Tibial artery (tissue), 4 donors: ENCODE results near the gene COMP.
"Not testable (repeated sequence)": the region's sequence is repeated elsewhere in the genome, so short reads cannot be mapped to it uniquely, and the experiment has no call there.

ENCODE experiments used
- DNase-seq, 2 donors: peaks; one replicate each; pipeline ENCODE4 v3.0.0-alpha.2; 2019
- H3K27ac ChIP-seq, 2 donors: fragments of 200-600 bp; sonication (generic) in 1 of 2; 1 replicate in 1 of 2; 2 replicates in 1 of 2; pipeline ENCODE4 v1.5.1; 2018 to 2019; ENCODE audit warnings: mild to moderate bottlenecking in 1 of 2
- H3K27me3 ChIP-seq, 2 donors: fragments of 200-600 bp; sonication (generic) in 1 of 2; one replicate each; pipeline versions ENCODE4 v1.5.1 to v1.6.0; 2016 to 2019
- H3K36me3 ChIP-seq, 3 donors: fragments of 200-600 bp; sonication (generic) in 2 of 3; one replicate each; pipeline ENCODE4 v1.5.1; 2016 to 2019; ENCODE audit warnings: mild to moderate bottlenecking in 2 of 3
- H3K4me1 ChIP-seq, 4 donors: fragments of 200-600 bp; sonication (generic) in 2 of 4; 1 replicate in 3 of 4; 2 replicates in 1 of 4; pipeline ENCODE4 v1.5.1; 2016 to 2019
- H3K4me3 ChIP-seq, 2 donors: fragments of 200-600 bp; sonication (generic) in 1 of 2; 1 replicate in 1 of 2; 2 replicates in 1 of 2; pipeline ENCODE4 v1.5.1; 2018 to 2019; ENCODE audit warnings: mild to moderate bottlenecking in 2 of 2
- H3K9me3 ChIP-seq, 3 donors: fragments of 200-600 bp; sonication (generic) in 1 of 3; one replicate each; pipeline ENCODE4 v1.5.1; 2016 to 2019
- intact Hi-C: fragments of 100-400 bp; cut with DNase I; formaldehyde crosslinking; loops from one replicate; pipeline ENCODE4 v1.15.0; 2023; ENCODE audit warnings: low total_unique reads
- TF ChIP-seq, protein P1 (sequence below), 2 experiments: fragments of 200-600 bp in 1 of 2; fragments of 450-650 bp in 1 of 2; IDR thresholded peaks; one replicate each; pipeline ENCODE4 v1.5.1; 2017 to 2019; ENCODE audit warnings: antibody characterized with exemption in 2 of 2, mild to moderate bottlenecking in 1 of 2, moderate library complexity in 1 of 2

The COMP gene

DNA sequence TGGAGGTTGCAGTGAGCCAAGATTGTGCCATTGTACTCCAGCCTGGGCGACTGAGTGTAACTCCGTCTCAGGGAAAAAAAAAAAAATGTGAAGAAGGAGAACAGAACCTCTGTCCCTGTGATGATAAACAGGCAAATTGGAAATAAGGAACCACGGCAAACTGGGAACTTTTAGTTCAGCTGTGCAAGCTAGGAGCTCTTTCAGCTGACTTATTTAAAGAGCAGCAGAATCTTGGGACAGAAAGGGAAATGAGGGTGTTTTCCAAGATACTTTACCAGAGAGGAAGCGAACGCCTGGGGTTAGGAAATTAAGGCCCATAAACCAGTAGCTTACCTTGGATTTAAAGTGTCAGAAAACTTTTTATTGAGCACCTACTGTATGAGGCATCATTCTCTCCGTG is 37.7 kb upstream of the COMP start:
- no peaks in the 10 kb centered on the region for H3K36me3 ChIP-seq
- TF ChIP-seq, protein P1, sequence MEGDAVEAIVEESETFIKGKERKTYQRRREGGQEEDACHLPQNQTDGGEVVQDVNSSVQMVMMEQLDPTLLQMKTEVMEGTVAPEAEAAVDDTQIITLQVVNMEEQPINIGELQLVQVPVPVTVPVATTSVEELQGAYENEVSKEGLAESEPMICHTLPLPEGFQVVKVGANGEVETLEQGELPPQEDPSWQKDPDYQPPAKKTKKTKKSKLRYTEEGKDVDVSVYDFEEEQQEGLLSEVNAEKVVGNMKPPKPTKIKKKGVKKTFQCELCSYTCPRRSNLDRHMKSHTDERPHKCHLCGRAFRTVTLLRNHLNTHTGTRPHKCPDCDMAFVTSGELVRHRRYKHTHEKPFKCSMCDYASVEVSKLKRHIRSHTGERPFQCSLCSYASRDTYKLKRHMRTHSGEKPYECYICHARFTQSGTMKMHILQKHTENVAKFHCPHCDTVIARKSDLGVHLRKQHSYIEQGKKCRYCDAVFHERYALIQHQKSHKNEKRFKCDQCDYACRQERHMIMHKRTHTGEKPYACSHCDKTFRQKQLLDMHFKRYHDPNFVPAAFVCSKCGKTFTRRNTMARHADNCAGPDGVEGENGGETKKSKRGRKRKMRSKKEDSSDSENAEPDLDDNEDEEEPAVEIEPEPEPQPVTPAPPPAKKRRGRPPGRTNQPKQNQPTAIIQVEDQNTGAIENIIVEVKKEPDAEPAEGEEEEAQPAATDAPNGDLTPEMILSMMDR (IDR thresholded peaks at IDR 0.05) = no peak
- peaks cover 0 to 10% (median 8%) of the 10 kb centered on the region in 3 donors for H3K9me3 ChIP-seq
- no peak overlapping the region for H3K27ac ChIP-seq
- no peak for DNase-seq
- peaks cover 0 to 17% (median 8%) of the 10 kb centered on the region in 4 donors for H3K4me1 ChIP-seq
- H3K4me3 ChIP-seq = no peak overlapping the region
- no peaks in the 10 kb centered on the region for H3K27me3 ChIP-seq
- intact Hi-C loops = no loop called here

DNA sequence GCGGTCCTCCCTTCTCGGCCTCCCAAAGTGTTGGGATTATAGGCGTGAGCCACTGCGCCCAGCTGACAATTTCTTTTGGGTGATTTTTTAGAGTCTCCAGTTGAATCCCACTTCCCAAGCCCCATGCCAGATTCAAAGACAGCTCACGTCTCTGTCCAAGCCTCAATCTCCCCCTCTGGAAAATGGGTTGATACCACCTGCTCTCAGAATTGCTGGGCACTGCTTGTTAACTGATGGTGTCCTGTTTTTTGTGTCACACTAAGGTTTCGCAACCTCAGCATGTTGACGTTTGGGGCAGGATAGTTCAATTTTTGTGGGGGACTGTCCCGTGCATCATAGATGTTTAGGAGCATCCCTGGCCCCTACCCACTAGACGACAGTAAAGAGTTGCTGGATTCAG is 26.5 kb upstream of the COMP start:
- intact Hi-C loops = no loop called here
- no peaks in the 10 kb centered on the region for H3K36me3 ChIP-seq

DNA sequence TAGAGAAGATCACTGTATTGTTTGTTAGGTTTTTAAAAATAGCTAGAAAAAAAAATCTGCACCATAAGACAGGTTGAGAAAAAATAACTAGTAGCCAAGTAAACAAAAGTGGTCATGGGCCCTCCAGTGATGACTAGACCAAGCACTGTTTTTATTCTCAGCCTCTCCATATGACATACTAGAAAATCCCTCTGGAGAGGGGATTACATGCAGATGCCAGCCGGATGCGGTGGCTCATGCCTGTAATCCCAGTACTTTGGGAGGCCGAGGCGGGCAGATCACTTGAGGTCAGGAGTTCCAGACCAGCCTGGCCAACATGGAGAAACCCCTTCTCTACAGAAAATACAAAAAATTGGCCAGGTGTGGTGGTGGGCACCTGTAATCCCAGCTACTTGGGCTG is 25.5 kb upstream of the COMP start:
- H3K27me3 ChIP-seq, H3K27ac ChIP-seq, H3K36me3 ChIP-seq, DNase-seq, intact Hi-C loops, H3K9me3 ChIP-seq, H3K4me3 ChIP-seq: not testable (repeated sequence)
- H3K4me1 ChIP-seq = peaks cover 0 to 17% (median 5%) of the 10 kb centered on the region in 4 donors

More for the DNA sequence above, 26.5 kb upstream of the COMP start:
- Histone ChIP-seq H3K27me3 (no peaks in the 10 kb centered on the region), H3K4me1 (peaks cover 0 to 17% (median 5%) of the 10 kb centered on the region in 4 donors), H3K9me3 (no peaks in the 10 kb centered on the region), H3K4me3 (no peak overlapping the region), H3K27ac (no peak overlapping the region)
- TF ChIP-seq, protein P1 (IDR thresholded peaks at IDR 0.05) = no peak
- no peak for DNase-seq

DNA sequence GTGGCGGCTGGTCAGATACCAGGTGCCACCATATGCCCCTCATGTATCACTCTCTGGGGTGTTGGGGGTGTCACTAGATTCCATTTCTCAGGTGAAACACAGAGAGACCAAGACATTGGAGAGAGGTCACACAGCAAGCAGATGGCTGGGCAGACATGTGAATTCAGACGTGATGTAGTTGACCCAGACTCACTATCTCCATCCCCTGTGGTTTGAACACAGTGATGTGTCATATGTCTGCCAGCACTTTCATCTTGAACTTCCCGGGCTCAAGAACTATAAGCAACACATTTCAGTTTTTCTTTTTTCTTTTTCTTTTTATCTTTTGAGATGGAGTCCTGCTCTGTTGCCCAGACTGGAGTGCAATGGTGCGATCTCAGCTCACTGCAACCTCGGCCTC is 24.6 kb upstream of the COMP start:
- H3K36me3 ChIP-seq = no peaks in the 10 kb centered on the region
- H3K27me3 ChIP-seq = no peaks in the 10 kb centered on the region
- TF ChIP-seq, protein P1 (IDR thresholded peaks at IDR 0.05) = no peak
- no peaks in the 10 kb centered on the region for H3K9me3 ChIP-seq
- H3K27ac ChIP-seq = no peak overlapping the region
- peaks cover 0 to 17% (median 5%) of the 10 kb centered on the region in 4 donors for H3K4me1 ChIP-seq
- DNase-seq = no peak
- intact Hi-C loops = no loop called here
- H3K4me3 ChIP-seq = no peak overlapping the region

DNA sequence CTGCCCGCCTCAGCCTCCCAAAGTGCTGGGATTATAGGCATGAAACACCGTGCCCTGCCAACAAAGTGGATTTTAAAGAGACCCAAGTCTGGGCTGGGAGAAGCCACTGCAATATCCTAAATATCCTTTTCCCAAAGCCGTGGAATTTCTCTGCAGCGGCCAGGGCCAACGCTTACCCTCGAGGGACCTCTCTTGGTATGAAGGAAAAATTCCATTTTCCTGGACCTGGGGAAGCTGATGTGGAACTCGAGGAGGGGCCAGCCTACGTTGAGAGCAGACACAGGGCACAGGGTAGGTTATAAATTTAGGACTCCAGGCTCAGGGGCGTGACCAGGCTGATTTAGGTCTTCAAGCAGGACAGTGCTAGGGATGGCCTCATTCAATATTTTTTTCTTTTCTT is 23.0 kb upstream of the COMP start:
- peaks cover 0 to 33% (median 9%) of the 10 kb centered on the region in 4 donors for H3K4me1 ChIP-seq
- no peaks in the 10 kb centered on the region for H3K9me3 ChIP-seq
- H3K36me3 ChIP-seq = no peaks in the 10 kb centered on the region
- intact Hi-C loops = no loop called here
- H3K4me3 ChIP-seq = no peak overlapping the region
- no peaks in the 10 kb centered on the region for H3K27me3 ChIP-seq
- DNase-seq = peak; percentile 68 to 86
- H3K27ac ChIP-seq = peak overlapping the region; percentile 3 to 43
- TF ChIP-seq, protein P1 (IDR thresholded peaks at IDR 0.05) = peak in 1 of 2 experiments; percentile 13

DNA sequence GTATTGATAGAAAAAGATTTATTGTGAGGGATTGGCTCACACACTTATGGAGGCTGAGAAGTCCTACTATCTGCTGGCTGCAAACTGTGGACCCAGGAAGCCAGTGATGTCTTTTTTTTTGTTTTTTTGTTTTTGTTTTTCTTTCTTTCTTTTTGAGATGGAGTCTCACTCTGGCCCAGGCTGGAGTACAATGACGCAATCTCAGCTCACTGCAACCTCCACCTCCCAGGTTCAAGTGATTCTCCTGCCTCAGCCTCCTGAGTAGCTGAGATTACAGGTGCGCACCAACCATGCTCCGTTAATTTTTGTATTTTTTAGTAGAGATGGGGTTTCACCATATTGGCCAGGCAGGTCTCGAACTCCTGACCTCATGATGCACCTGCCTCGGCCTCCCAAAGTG is 20.5 kb upstream of the COMP start:
- intact Hi-C loops, H3K4me3 ChIP-seq, DNase-seq, H3K9me3 ChIP-seq, H3K36me3 ChIP-seq, H3K27me3 ChIP-seq, H3K27ac ChIP-seq: not testable (repeated sequence)
- H3K4me1 ChIP-seq = peaks cover 0 to 48% (median 11%) of the 10 kb centered on the region in 4 donors
